CD4-positive, alpha-beta T cell treated with Interleukin-21 for 1 hour (primary cell): ENCODE measurements around the gene MAPK1.
"Not testable (repeated sequence)": the region's sequence is repeated elsewhere in the genome, so short reads cannot be mapped to it uniquely, and the experiment has no call there.

Experiments used
- DNase-seq: peaks from one replicate; pipeline ENCODE4 v3.0.0-alpha.2; 2020

Gene MAPK1

GRCh38 chr22:21881841-21882753, 14.7 kb upstream of the MAPK1 start:
- DNase-seq = no peak

- peak; percentile 17 for DNase-seq
These were observed 9.2 kb upstream of the MAPK1 start for GRCh38 chr22:21876486-21877176.

DNA sequence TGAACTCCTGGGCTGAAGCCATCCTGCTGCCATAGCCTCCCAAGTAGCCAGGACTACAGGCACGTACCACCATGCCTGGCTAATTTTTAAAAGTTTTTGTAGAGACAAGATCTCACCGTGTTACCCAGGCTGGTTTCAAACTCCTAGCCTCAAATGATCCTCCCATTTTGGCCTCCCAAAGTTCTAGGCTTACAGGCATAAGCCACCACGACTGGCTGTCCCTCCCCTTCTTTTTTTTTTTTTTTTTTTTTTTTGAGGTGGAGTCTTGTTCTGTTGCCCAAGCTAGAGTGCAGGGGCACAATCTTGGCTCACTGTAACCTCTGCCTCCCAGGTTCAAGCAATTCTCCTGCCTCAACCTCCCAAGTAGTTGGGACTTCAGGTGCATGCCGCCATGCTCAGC, 7.5 kb upstream of the MAPK1 start:
- DNase-seq = not testable (repeated sequence)

GRCh38 chr22:21873619-21874018, 6.2 kb upstream of the MAPK1 start:
- no peak for DNase-seq

DNA sequence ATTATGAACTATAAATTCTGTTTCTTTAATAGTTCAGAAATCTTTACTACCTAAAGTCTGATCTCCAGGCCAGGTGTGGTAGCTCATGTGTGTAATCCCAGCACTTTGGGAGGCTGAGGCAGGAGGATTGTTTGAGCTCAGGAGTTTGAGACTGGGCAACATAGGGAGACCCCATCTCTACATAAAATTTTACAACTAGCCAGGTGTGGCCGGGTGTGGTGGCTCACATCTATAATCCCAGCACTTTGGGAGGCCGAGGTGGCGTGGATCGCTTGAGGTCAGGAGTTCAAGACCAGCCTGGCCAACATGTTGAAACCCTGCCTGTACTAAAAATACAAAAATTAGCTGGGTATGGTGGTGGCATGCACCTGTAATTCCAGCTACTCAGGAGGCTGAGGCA, 5.3 kb upstream of the MAPK1 start:
- DNase-seq = not testable (repeated sequence)

GRCh38 chr22:21868651-21869050, 1.2 kb upstream of the MAPK1 start:
- no peak for DNase-seq

- DNase-seq = peak; percentile 23
These were observed 465 bp downstream of the MAPK1 start for GRCh38 chr22:21866833-21867527.

DNA sequence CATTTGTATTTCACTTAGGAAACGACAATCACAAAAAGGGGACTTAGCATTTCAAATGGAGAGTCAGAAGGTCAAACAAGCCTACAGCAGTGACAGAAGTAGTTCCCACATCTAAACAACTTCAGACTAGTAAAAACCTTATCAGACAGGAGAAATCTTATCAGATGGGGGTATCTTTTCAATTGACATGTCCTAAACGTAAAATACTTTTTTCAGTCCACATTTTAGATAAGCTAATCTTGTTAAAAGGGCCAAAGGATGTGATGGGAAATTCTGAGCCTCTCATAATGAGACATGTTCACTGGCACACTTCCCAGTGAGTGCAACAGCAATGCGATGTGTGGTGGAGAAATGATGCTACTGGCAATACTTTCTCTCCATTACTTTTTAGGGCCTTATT, 2.4 kb downstream of the MAPK1 start:
- no peak for DNase-seq

DNA sequence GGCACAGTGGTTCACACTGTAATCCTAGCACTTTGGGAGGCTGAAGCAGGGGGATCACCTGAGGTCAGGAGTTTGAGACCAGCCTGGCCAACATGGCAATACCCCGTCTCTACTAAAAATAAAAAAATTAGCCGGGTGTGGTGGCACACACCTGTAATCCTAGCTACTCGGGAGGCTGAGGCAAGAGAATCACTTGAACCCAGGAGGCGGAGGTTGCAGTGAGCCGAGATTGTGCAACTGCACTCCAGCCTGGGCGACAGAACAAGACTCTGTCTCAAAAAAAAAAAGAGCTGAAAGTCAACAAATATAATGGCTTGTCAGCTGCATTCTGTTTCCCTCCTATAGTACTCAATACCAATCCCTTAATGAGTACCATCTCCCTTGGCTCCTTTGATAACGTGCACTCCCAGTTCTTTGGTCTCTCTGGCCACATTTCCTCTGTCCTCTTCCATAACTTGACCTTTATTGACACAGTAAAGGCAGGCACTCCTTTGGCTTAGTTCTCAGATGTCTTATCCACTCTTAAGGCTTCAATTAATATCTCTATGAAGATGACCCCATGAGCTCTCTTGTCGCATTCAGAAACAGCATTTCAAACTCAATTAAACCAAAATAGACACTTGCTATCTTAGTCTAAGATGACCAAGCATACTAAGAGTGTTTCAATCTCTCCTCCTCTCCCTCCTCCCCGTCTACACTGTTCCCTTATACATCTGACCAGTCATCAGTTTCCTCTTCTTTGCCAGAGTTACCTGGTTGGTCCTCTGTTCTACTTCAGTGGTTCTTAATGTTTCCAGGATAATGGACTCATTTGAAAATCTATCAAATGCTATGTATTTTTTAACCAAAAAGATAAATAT, 4.8 kb downstream of the MAPK1 start:
- no peak for DNase-seq

DNA sequence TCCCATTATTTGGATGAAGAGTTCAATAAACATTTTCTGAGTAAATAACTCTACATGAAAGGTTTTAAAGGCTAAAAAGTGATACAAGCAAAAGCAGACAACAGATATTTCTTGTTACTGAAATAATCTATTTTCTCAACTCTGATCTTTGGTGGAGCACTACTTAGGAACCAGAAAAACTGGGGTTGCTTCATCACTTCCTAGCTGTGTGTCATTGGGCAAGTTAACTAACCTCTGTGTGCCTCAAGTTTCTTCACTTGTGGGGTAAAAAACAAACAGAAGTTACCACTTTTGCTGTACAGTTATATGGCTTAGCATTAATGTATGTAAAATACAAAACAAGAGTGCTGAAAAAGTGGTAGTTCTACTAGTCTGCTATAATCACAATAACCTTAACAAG, 5.6 kb downstream of the MAPK1 start:
- no peak for DNase-seq

DNA sequence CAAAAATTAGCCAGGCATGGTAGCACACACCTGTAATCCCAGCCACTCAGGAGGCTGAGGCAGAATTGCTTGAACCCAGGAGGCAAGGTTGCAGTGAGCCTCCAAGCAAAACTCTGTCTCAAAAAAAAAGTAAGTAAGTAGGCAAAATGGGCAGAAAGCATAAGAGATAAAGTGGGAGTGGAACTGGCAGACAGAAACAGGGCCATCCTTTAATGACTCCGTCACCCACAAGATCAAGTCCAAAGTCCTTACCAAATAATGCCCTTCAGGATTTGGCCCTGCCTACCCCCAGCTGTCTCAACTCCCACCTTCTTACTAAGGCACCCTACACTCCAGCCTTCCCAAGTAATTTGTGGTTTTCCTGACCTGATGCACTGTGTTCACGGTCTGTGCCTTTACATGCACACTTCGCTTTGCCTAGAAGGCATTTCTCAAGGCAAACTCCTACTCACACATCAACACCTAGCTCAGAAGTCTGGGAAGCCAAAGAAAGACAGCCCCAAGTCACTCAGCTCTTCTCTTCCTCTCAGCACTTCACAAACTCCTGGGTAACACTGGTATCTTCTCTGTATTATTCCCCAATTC, 6.1 kb downstream of the MAPK1 start:
- DNase-seq = no peak

DNA sequence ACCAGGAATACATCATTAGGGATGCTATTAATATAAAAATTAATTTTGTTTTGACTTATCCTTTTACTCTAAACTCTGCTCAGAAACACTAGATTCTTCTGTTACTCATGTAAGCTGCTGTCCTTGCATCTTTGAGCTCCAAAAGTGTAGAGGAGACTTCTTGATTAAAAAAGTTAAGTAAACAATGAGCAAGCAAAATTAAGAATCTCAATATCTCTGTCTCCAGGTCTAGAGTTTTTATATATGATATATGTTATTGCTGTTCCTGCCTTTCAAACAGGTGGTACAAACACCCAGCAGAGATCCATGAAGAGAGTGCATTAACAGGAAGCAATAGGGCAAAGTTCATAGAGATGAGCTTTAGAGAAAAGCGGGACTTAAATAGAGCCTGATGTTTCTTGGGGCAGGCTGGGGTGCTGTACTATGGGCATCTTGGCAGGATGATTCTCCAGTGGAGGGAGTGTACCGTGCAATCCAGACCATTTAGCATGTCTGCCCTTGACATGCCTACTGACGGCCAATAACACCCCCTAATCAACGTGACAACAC, 6.9 kb downstream of the MAPK1 start:
- no peak for DNase-seq

DNA sequence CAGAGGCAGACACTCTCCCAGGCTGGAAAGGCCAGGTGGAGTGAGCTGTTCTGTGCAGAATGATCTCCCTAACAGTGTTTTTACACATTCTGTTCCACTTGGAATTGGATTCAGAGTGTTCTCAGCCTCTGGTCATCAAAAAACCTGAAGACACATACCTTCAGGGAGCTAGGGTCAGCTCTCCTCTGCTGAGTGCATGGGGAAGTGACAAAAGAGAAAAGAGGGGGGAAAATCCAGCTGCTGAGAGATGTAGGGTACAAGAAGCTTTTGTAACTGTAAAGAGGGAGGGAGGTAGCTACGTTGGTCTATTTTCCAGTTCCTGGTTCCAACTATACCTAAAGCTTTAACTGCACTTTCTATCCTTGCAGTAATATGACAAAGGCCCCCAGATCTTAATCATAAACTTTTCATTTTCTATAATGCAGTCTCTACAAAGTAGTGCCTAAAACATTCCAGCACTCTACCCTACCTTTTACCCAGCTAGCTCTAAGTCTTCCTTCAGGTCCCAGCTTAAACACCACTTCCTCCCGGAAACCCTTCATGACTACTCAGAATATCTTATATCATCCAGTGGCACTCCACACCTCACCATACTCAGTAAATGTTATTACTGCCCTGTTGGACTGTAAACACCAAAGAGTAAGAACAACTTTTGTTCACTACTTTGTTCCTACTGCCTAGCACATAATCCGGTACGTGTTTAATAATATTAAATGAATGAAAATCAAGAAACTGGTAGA, 9.2 kb downstream of the MAPK1 start:
- peak; percentile 27 for DNase-seq

GRCh38 chr22:21857481-21857914, 9.9 kb downstream of the MAPK1 start:
- DNase-seq = no peak

- no peak for DNase-seq
These were observed 10.6 kb downstream of the MAPK1 start for GRCh38 chr22:21856868-21857267.

DNA sequence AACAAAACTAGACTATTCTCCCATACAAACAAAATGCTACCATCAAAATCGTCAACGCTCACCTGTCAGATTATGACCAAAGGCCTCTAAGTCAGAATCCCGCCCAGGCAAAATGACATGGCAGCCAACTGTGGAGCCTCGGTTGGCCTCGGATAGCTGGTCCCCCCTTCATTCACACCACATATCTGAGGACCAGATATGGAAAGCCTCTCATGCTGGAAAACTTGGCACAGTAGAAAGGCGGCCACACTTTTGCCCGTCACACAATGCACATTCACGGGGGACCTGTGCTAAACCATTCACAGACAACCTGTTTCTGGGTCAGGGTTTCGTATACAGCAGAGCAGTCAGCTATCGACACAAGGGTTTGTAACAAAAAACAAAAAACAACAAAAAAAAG, 11.2 kb downstream of the MAPK1 start:
- DNase-seq = no peak

DNA sequence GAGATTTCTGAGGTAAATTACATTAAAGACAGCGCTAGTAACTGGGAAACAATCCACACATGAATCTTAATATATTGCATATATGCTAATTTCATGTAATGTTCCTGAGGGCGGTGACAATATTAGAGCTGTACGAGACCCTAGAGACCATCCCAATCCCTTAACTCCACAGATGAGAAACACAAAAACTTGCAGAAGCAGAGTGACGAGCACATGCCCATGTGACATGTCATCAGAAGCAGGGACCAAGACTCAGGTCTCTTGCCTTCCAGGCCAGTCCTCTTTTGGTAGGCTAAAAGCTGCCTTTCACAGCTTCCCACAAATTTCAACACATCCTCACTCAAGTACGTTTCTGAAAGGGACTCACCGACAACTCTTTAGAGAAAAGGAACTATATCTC, 11.8 kb downstream of the MAPK1 start:
- no peak for DNase-seq

DNA sequence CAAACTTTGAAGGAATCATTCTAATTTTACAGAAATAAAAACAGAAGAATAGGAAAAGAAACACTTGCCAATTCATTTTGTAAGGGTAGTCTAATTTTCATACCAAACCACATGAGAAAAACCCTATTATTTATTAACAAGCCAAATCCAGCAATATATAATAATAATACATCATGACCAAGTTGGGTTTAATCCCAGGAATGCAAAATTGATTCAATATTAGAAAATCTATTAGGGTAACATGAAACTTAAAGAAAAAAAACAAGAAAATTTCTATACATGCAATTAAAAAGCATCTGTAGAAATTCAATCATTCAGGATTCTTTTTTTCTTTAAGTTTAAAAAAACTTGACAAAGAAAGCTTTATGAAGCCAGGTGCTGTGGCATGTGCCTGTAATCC, 16.8 kb downstream of the MAPK1 start:
- DNase-seq = no peak

GRCh38 chr22:21849489-21849888, 18.0 kb downstream of the MAPK1 start:
- no peak for DNase-seq

- DNase-seq = not testable (repeated sequence)
These were observed 19.4 kb downstream of the MAPK1 start for GRCh38 chr22:21848057-21848456.
